A673 (cell line): ENCODE measurements around the gene SLC12A6. TPM values are rescaled to one million over a fixed set of nuclear protein-coding genes. Genes with fewer than 3 reads are reported as not detected.

Source experiments
- BruUV-seq: library from RNA; stranded (reverse); fragments of 400-500 nt; replicated peaks from 2 replicates; lab custom pipeline; 2021; lab: Mats Ljungman, UMichigan
- CTCF ChIA-PET: fragments of 300-600 bp; sonication (Branson Sonifier 250); formaldehyde crosslinking; loops from one replicate; lab custom pipeline; 2022; ENCODE audit warnings: antibody characterized with exemption; lab: Charles Lee
- POLR2A ChIA-PET: fragments of 300-600 bp; sonication (Branson Sonifier 250); formaldehyde crosslinking; loops from one replicate; lab custom pipeline; 2022; ENCODE audit warnings: antibody characterized with exemption; ENCODE audit not compliant: low non-redundant PET; lab: Charles Lee
- DNase-seq: peaks from one replicate; pipeline ENCODE4 v3.0.0-alpha.2; 2015; ENCODE audit warnings: low spot score
- H3K27ac ChIP-seq: fragments of 200-600 bp; sonication (generic); 2 replicates; pipeline ENCODE4 v1.5.1; 2016; ENCODE audit warnings: mixed run types, low read depth, mild to moderate bottlenecking, mixed read lengths, antibody characterized with exemption, low read length; ENCODE audit not compliant: poor library complexity, severe bottlenecking
- H3K27me3 ChIP-seq: fragments of 200-600 bp; sonication (generic); replicated peaks from 2 replicates; pipeline ENCODE4 v1.6.1; 2017; ENCODE audit warnings: mixed run types, low read depth, mild to moderate bottlenecking, mixed read lengths, antibody characterized with exemption, low read length; ENCODE audit not compliant: insufficient read depth, poor library complexity
- H3K36me3 ChIP-seq: fragments of 200-600 bp; sonication (generic); 2 replicates; pipeline ENCODE4 v1.6.1; 2016; ENCODE audit warnings: mixed run types, mild to moderate bottlenecking, mixed read lengths, antibody characterized with exemption, low read length; ENCODE audit not compliant: insufficient read depth, poor library complexity, severe bottlenecking
- H3K4me1 ChIP-seq: fragments of 200-600 bp; sonication (generic); 2 replicates; pipeline ENCODE4 v1.6.1; 2017; ENCODE audit warnings: mixed run types, mild to moderate bottlenecking, mixed read lengths, antibody characterized with exemption, low read length; ENCODE audit not compliant: insufficient read depth, poor library complexity, severe bottlenecking
- H3K4me3 ChIP-seq: fragments of 200-600 bp; sonication (generic); 2 replicates; pipeline ENCODE4 v1.5.1; 2016; ENCODE audit warnings: low read depth, mixed run types, mild to moderate bottlenecking, mixed read lengths, low read length; ENCODE audit not compliant: poor library complexity, severe bottlenecking
- H3K9me3 ChIP-seq: fragments of 200-600 bp; sonication (generic); 2 replicates; pipeline ENCODE4 v1.6.1; 2016; ENCODE audit warnings: mixed run types, low read depth, mild to moderate bottlenecking, mixed read lengths, antibody characterized with exemption, low read length; ENCODE audit not compliant: poor library complexity, severe bottlenecking
- CTCF ChIP-seq: fragments of 300-800, 200-600 bp; sonication (generic); conservative IDR thresholded peaks from 2 replicates; pipeline ENCODE4 v1.5.1; 2017; ENCODE audit warnings: low read depth, mild to moderate bottlenecking, antibody characterized with exemption, low read length, moderate library complexity, mixed read lengths
- EZH2 ChIP-seq: fragments of 200-600 bp; sonication (generic); IDR thresholded peaks from 2 replicates; pipeline ENCODE4 v1.6.1; 2017; ENCODE audit warnings: borderline replicate concordance, low read depth, mild to moderate bottlenecking, mixed read lengths, antibody characterized with exemption, low read length; ENCODE audit not compliant: poor library complexity, severe bottlenecking
- intact Hi-C: fragments of 100-400 bp; cut with micrococcal nuclease; formaldehyde crosslinking; loops from one replicate; pipeline ENCODE4 v1.10.0; 2022; ENCODE audit not compliant: unreplicated experiment
- total RNA-seq: library from RNA; stranded (reverse); gene quantifications from 2 replicates; pipeline ENCODE4 v1.2.3, GENCODE V29; 2021

The SLC12A6 gene
- total RNA-seq, 1 experiment from 2014 or later: 17.2 TPM

- Histone ChIP-seq H3K36me3 (no peaks in the 10 kb centered on the region), H3K27me3 (no peaks in the 10 kb centered on the region), H3K27ac (no peak overlapping the region), H3K9me3 (no peaks in the 10 kb centered on the region), H3K4me1 (peaks cover 8% of the 10 kb centered on the region), H3K4me3 (peak overlapping the region; percentile 82)
- ChIA-PET CTCF (no interaction called here), POLR2A (no interaction called here)
- DNase-seq: no peak
- TF ChIP-seq EZH2 (no peak), CTCF (no peak)
- intact Hi-C loops: loop anchor here (10.0 kb wide), 2 partner anchors 121 to 261 kb away; partner anchors contain the start of genes EMC7 and PGBD4
- BruUV-seq: no TSS peak
Measured at GRCh38 chr15:34365836-34366235, 28.3 kb upstream of the SLC12A6 start.

- POLR2A ChIA-PET: no interaction called here
- CTCF ChIA-PET: no interaction called here
- intact Hi-C loops: loop anchor here (10.0 kb wide), 2 partner anchors 120 to 260 kb away; partner anchors contain the start of genes EMC7 and PGBD4
- H3K36me3 ChIP-seq: no peaks in the 10 kb centered on the region
- no peaks in the 10 kb centered on the region for H3K9me3 ChIP-seq
- H3K4me1 ChIP-seq: peaks cover 8% of the 10 kb centered on the region
- no peak for DNase-seq
- no peaks in the 10 kb centered on the region for H3K27me3 ChIP-seq
- H3K4me3 ChIP-seq: peak overlapping the region; percentile 82
- H3K27ac ChIP-seq: no peak overlapping the region
- no peak for TF ChIP-seq CTCF
- TF ChIP-seq EZH2: no peak
- BruUV-seq: no TSS peak
Measured at GRCh38 chr15:34365091-34365825, 27.7 kb upstream of the SLC12A6 start.

- Histone ChIP-seq H3K4me3 (no peak overlapping the region), H3K27ac (no peak overlapping the region), H3K4me1 (peaks cover 8% of the 10 kb centered on the region), H3K36me3 (peaks cover 6% of the 10 kb centered on the region), H3K27me3 (no peaks in the 10 kb centered on the region), H3K9me3 (no peaks in the 10 kb centered on the region)
- intact Hi-C loops: loop anchor here (10.0 kb wide), 2 partner anchors 119 to 259 kb away; partner anchors contain the start of genes EMC7 and PGBD4
- no TSS peak for BruUV-seq
- no peak for DNase-seq
- CTCF ChIA-PET: no interaction called here
- TF ChIP-seq EZH2 (no peak), CTCF (no peak)
- POLR2A ChIA-PET: no interaction called here
Measured at GRCh38 chr15:34364041-34364440, 26.5 kb upstream of the SLC12A6 start.
